SHP77 treated with DMSO at 0.1 percent for 48 hours (cell line): ENCODE results near the gene SCGB3A1.

Source experiments
- DNase-seq: peaks from one replicate; lab custom pipeline; 2025; lab: John Stamatoyannopoulos, UW

The SCGB3A1 gene, protein sequence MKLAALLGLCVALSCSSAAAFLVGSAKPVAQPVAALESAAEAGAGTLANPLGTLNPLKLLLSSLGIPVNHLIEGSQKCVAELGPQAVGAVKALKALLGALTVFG

GRCh38 chr5:180591311-180591887 is at the start of gene SCGB3A1:
TSS of gene SCGB3A1 (minus strand) at chr5:180591499. CDS start at chr5:180591462, 37 bp downstream.
- no peak for DNase-seq

DNA sequence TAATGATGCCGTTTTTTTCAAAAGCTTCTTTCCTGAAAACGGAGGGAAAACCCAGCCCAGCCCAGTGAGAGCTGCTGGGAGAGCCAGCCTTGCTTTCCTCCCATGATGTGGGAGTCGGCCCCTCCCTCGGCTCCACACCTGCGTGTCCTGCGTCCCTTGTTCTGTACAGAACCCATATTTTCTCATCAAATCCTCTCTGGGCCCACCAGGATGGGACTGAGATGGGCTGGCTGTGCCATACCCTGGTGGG is 49.2 kb upstream of the SCGB3A1 start:
- no peak for DNase-seq

DNA sequence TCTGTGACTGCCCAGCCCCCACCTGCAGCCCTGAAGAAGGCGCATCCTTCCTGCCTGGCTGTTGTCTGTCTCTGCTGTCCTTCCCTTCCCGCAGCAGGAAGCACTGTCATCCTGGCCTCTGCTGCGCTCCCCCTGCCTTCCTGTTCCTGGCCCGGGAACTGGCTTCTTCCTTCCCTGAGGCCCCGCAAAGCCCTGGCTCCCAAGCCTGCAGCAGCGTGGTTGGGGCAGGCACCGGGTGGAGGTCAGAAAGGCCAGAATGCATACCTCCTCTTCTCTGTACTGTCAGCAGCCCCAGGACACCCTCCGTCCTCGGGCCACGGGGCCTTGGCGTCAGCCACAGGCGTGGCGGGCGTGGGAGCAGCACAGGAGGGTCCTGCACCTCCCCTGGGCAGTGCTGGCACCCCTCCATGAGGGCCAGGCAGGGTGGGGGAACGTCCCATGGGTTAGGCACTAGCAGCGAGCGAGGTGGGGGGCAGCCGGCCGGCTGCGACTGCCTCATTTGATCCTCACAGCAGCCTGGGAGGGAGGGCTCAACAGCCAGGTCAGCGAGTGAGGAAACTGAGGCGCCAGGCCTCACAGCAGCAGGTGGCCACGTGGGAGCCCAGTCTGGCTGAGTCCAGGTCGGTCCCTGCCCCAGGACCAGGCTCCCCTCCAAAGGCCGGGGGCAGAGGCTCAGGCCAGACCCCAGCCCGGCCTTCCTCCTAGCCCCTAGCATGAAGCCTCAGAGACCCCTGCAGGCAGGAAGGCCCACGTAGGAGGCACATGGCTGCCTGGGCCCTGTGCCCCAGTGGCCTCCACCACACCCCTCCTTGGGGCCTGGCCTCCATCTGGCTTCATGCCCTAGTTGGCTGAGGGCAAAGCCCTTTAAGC is 48.7 kb upstream of the SCGB3A1 start:
- DNase-seq, result no peak

- no peak for DNase-seq
Measured at GRCh38 chr5:180639287-180639686, 48.0 kb upstream of the SCGB3A1 start.

DNA sequence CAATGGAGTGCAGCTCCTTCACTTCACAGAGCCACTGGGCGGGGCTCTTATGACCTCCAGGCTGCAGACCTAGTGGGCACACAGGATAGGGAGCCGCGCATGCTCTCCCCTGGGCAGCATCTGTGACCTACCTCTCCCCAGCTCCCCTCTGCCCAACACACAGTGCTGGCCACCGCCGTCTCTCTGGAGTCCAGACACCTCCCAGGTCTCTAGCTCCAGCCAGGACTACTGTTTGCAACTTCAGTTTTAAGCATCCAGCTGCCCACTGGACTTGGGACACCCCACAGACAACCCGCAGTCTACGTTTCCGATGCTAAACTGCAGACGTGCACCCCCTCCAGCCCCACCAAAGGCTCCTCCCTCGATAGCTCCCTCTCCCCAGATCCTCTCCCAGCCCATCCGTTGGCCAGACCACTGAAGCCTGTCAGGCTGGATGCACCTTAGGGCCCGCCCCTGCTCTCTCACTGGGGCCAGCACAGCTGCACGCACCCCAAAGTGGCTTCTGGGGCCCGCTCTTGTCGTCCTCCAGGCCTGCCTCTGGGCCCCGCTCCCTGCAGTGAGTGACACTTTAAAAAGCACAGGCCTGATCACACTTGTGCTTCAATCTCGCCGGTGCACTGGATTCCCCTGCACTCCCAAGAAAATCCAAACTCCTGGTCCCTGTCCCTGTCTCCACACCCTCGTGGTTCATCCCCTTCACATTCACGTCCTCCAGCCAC is 46.8 kb upstream of the SCGB3A1 start:
- DNase-seq, result no peak

DNA sequence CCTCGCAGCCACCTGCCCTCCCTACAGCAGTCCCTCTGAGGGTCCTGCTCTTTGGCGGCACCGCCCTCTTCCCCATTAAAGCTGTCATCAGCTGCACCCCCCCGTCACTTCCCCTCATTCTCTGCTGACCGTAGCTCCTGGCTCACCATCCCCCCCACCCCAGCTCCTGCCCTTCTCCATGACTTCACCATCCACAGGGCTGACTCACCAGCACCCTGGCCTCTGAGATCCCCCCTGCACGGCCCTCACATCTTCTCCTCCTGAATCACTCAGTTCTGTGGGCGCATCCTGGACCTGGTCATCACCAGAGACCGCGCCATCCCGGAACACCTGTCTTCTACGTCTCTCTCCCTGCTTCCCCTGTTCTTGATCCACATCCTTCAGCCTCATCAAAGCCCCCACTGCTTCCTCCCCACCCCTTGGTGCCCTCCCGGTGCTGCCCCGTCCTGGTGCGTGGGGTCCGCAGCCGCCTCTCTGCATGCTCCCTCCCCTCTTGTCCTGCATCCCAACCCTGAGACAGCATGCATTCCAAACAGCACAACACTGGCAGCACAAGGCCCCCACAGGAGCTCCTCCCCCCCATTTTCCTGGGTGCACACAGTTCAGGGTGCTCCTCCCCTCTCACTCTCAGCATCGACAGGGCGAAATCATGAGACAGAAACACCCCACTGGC is 45.2 kb upstream of the SCGB3A1 start:
- DNase-seq, result no peak

- no peak for DNase-seq
Measured at GRCh38 chr5:180636016-180636402, 44.7 kb upstream of the SCGB3A1 start.

- no peak for DNase-seq
Measured at GRCh38 chr5:180633283-180634177, 42.2 kb upstream of the SCGB3A1 start.

DNA sequence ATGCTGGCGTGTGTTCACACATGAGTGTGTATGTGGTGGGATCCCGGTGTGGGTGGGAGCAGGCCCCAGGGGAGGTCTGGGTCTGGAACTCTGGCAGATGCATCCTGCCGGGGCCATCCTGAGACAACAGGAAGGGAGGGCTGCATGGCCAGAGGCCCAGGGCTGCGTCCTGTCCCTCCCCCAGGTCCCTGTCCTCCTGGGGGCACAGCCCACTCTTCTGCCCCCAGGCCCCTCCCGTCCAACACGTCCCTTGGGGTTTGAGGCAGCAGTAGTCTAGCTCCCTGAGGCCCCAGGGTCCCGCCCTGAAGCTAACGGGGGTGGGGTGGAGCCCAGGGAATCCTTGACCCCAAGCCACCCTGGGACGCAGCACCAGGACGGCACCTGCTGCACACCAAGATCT is 41.5 kb upstream of the SCGB3A1 start:
- no peak for DNase-seq

DNA sequence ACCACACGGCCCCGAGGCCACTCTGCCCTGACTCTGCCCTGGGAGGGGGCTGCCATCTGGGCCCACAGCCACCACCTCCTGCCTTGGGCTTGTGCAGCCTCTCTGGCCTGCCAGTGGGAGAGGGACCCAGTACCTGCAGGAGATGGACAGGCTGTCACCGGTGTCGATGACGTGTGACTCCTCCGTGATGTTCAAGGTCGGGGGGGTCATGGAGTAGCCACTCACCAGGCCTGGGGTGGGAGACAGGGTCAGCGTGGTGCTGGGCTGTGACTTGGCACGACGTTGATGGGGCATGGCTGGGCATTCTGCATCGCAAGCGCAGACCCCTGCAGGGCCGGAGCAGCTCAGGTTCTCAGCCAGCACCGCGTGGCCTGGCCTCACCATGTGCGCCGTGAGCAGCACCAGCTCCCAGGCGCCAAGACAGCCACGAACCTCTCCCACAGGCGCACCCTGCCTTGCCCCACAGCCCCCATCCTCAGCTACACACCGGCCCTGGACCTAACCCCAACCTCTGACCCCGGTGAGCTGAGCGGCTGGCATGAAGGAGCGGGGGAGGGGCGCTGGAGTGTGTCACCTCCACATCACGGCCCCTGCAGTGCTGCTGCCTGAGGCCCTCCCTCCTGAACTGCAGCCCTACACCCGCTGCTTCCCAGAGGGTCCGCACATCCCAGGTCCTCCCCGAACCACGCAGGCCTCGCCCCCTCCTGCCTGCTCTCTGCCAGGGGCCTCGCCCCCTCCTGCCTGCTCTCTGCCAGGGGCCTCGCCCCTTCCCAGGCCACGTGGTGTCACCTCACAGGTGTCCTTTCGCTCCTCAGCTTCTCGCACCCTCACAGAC is 40.5 kb upstream of the SCGB3A1 start:
- no peak for DNase-seq

DNA sequence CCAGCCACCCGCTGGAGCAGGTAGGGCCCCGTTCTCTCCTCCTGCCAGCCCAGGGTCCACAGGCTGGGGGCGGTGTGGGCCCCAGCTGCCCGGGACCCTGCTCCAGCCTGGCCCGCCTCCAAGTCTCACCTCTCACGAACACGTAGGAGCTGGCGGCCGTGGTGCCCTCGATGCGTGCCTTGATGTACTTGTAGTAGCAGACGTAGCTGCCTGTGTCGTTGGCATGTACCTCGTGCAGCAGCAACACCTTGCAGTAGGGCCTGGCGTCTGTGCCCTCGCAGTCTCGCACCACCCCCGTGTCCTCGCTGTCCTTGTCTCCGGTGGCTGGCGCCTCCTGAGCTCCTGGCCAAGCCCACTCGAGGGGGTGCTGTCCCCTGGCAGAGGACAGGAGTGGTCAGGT is 39.1 kb upstream of the SCGB3A1 start:
- DNase-seq, result no peak

- DNase-seq, result no peak
Measured at GRCh38 chr5:180629831-180630382, 38.6 kb upstream of the SCGB3A1 start.

- DNase-seq, result no peak
Measured at GRCh38 chr5:180628827-180629750, 37.8 kb upstream of the SCGB3A1 start.

DNA sequence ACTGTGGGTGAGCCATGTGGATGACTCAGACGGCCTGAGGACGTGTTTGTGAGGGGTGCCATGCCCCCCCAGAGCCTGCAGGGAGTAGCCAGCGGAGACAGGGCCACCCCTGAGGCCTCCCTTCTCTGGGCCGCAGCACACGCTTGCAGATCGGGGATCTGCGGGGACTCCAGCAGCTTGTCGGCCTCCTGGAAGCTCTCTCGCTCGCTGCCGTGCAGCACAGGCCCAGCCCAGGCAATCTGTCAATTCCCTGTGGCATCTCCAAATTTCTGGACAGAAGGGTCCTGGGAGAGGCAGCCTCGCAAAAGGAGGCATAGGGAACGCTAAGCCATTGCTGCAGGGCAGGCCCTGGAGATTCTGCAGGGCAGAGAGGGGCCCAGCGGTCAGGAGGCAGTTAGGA is 36.9 kb upstream of the SCGB3A1 start:
- no peak for DNase-seq

- DNase-seq, result no peak
Measured at GRCh38 chr5:180627386-180628120, 36.3 kb upstream of the SCGB3A1 start.

- no peak for DNase-seq
Measured at GRCh38 chr5:180626661-180627385, 35.5 kb upstream of the SCGB3A1 start.

GRCh38 chr5:180625791-180626660 is 34.7 kb upstream of the SCGB3A1 start:
- no peak for DNase-seq
